HG02840 (cell line): ENCODE results near the gene C8G.

Experiments used
- ATAC-seq: cut with Tn5 transposase; IDR thresholded peaks from one replicate; pipeline ENCODE4 v1.9.1; 2021; ENCODE audit warnings: mild to moderate bottlenecking, moderate library complexity, moderate number of reproducible peaks; ENCODE audit not compliant: unreplicated experiment, low FRiP score

C8G gene

DNA sequence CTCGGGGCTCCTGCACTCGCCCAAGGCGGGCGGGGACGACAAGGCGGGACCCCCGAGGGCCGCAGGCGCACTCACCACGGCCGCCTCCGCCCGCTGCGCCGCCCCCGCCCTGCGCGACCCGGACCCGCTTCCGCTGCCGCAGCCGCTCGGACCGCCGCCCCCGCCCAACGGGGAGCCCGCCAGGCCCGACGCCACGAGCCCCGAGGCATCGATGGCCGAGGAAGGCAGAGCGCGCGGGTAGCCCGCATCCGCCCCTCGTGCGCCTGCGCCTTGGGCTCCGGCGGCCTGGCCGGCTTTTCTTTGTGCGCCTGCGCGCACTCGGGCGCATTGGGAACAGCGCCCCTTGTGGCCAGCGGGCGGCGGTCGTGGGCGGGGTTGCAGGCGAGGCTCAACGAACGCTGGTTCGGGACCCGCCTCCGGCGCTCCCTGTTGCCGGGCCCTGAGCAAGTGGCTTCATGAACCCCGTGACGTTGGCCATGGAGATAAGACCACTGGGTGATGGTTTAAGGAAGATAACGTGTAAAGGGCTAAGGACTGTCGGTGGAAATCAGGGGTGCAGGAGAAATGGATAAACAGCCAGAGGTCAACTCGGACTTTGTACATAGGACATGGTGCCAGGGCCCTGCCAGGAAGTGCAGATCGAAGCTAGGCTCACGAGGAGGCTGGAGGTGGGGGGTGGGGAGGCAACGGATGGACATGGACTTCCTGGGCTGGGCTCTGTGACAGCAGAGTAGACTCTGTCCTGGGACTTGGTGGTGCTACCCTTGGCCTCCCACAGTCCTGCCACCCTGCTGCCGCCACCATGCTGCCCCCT is at the start of gene C8G, which contains the start of gene FBXW5:
Gene C8G (plus strand): TSS at position 725 of the 814 bp plus-strand sequence. CDS start 78 bp downstream, at position 803.
Gene FBXW5 (minus strand): TSS at position 220 of the 814 bp plus-strand sequence. CDS start 655 bp downstream, outside the sequence.
- ATAC-seq: peak; percentile 65

DNA sequence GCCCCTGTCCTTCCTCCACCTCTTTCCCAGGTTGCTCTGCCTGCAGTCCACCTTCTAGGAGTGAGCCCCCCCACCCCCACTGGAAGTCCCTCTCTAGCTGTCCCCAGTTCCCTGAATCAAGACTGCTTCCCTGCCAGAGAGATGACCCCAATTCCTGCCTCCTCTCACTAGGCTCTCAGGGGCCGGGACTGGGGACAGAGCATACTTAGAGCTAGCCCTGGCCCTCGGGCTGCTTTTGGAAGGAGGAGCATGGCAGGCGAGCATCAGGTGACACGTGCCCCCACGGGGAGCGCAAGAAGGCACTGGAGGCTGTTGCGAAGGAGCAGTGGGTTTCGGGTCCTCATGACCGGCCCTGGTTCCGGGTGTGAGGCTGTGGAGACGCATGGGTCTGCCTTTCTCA is 49.0 kb upstream of the C8G start:
- ATAC-seq: no peak

DNA sequence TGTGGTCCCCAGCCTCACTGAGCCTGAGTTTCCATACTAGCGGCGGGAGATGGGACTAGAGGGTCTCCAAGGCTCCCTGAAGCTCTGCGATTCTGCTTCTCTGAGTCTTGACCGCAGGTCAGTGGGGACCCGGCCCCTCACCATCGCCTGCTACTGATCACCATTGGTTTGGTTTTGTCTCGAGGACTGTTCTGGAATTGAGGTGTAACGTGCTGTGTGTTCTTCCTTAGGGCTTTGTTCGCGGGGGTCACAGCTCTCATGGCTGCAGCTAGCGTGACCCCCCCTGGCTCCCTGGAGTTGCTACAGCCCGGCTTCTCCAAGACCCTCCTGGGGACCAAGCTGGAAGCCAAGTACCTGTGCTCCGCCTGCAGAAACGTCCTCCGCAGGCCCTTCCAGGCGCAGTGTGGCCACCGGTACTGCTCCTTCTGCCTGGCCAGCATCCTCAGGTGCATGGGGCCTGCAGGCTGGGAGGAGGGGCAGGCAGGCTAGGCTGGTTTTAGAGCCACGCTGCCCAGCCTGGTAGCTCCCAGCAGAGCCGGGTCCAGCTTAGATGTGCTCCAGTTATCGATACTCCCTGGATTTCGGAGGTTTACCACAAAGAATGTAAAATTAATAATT is 46.5 kb upstream of the C8G start:
- ATAC-seq: no peak

DNA sequence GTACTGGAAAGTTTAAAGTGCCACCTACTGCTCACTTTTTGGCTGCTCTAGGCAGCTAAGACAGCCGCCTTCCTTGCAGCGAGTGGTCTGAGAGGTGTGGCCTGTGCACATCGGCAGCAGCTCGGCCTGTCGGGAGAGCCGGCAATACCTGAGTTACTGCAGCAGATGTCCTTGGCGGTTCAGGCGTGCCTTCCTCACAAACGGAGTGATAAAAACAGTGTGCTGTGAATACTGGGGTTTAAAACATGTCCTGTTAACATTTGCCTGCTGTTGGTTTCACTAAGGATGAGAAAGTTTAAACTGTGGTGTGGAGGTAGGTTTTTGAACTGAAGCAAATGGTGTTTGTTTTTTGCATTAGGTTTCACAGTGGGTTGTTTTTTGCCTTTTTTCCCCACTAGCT is 45.8 kb upstream of the C8G start:
- no peak for ATAC-seq

DNA sequence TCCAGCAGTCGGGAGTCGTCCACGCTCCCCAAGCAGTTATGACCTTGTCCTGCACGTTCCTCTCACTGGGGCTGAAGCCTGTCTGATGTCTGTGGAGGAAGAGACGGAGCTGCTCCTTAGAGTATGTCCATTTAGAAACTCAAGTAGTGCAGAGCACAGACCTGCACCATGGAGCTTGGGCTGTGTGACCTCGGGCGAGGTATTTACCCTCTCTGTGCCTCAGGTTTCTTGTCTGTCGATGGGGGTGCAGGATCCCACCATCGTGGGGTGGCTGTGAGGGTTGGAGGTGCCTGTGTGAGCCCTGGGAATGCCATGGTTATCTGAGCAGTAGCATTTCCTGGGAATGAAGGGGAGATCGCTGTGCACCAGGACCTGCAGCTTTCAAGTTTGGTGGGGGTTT is 44.5 kb upstream of the C8G start:
- ATAC-seq: no peak

DNA sequence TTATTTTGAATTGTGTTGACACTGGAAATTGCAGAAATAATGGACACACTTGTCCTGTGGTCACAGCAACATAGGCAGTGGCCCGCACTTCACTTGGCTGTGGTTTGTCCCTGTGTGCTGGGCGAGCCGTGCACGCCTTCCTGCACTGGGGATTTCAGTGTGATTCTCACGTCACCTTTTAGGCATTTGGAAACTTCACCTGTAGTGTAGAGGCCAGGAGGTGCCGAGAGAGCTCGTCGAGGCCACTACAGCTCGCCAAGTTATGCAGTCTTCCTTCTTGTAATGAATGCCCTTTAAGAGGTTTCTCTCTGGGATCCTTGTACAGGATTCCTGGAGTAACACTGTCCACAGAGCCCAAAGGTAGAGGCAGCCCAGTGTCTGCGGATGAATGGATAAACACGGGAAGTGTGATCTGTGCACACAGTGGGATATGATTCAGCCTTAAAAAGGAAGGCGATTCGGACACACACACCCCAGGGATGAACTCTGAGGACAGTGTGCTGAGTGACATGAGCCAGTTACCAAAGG is 44.0 kb upstream of the C8G start:
- no peak for ATAC-seq

DNA sequence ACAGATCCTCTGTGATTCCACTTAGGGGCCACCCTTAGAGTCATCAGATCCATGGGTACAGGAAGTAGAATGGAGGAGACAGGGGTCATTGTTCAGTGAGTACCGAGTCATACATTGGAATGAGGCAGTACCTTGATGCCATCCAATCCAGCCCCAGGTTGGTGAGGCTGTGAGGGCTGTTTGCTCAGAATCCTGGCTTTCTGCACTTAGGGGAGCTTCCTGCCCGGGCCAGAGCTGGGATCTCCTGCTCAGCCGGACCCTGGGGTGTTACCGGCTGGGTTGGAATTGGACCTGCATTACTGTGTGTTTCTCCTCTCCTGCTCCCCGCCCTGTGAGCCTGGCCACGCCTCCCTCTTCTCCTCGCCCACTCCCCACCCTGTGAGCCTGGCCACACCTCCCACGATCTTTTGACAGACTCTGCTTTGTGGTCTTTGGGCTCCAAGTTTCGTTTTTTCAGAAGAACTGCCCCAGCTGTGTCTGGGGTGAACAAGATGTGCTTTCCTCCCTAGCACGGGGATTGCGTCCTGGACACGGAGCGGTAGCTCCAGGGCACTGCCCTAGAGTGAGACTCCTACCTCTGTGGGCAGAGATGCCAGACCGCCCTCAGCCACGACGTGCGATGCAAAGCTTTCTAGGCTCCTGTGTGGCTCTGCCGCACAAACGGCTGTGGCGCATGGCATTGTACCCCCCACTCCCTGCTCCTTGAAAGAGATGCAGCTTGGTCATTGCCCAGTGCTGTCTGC is 43.4 kb upstream of the C8G start:
- no peak for ATAC-seq

DNA sequence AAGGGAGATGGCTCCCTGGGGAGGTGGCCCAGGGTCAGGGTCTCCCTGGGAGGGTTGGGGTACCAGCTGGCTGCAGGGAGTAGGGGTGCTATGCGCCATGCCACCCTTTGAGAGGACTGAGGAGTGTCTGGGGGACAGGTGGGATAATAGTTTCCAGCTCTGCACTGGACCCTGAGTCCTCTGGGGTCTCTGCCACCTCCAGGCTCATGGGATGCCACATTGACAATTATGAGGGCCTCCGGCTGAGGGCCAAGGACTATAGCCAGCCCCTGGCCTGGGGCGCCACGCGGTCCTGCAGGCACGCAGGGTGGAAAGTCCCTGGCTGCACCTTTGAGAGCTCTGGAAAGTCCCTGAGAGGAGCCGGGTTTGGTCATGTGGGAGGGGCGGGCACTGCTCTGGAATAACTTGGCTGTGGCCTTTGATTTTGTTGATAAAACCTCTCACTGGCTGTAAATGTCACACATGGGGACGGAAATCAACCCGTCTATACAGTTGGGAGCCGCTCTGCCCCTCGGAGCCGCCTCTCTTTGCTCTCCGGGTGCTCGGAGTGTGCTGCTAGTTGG is 42.7 kb upstream of the C8G start:
- no peak for ATAC-seq

DNA sequence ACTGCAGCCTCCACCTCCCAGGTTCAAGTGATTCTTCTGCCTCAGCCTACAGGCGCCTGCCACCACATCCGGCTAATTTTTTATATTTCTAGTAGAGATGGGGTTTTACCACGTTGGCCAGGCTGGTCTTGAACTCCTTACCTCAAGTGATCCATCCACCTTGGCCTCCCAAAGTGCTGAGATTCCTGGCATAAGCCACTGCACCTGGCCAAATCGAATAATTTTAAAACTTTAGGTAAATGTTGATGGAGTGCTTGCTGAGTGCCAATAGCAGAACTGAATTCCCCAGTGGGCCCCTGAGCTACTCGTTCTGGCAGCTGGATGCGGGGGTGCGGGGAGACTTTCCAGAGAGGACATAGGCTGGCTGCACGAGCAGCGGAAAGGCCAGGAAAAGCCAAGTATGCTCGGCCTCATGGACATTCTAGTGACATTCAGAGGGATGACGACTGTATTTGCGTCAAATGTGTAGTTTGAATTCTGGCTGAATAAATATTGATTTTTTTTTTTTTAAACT is 41.9 kb upstream of the C8G start:
- ATAC-seq: no peak

DNA sequence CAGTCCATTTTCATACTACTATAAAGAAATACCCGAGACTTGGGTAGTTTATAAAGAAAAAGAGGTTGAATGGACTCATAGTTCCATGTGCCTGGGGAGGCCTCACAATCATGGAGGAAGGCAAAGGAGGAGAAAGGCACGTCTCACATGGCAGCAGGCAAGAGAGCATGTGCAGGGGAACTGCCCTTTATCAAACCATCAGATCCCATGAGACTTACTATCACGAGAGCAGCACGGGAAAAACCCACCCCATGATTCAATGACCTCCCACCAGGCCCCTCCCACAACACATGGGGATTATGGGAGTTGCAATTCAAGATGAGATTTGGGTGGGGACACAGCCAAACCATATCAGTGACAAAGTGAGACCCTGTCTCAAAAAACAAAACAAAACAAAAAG is 38.8 kb upstream of the C8G start:
- no peak for ATAC-seq

DNA sequence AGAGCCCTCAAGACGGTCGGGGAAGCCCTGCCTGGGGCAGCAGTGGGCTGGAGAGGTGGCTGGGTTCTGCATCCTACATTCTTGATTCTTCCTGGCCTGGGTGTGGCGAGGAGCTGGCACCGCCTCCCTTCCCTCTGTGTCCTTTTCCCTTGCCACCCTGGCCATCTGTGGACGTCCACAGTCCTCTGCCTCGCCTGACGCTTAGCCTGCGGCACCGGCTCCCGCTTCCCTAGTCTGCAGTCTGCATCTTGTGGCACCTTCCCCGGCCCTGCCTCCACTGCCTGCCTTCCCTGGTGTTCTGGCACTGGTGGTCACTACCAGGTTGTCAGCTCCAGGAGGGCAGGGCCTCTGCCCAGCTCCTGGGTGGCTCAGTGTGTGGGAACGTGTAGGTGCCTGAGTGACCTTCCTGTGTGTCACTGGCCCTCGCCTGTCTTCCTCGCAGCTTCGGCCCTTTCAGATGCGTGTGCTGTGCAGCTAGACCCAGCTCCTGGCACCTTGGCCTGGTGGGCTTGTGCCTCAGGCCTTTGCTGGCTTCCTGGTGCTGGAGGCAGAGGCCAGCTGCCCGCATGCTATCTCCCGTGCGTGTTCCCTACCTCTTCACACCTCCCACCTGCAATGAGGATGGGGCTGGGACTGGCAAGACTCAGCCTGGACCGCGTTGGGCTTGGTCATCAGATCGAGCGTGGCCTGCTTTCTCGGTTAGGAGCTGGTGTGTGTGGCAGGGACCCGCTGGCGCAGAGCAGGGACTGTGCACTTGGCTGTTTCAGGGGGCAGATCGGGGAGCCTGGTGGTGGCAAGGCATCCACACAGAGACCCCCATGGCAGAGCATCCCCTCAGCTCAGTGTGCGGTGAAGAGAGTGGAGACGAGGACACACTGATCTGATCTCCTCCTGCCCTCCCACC is 37.8 kb upstream of the C8G start:
- no peak for ATAC-seq

DNA sequence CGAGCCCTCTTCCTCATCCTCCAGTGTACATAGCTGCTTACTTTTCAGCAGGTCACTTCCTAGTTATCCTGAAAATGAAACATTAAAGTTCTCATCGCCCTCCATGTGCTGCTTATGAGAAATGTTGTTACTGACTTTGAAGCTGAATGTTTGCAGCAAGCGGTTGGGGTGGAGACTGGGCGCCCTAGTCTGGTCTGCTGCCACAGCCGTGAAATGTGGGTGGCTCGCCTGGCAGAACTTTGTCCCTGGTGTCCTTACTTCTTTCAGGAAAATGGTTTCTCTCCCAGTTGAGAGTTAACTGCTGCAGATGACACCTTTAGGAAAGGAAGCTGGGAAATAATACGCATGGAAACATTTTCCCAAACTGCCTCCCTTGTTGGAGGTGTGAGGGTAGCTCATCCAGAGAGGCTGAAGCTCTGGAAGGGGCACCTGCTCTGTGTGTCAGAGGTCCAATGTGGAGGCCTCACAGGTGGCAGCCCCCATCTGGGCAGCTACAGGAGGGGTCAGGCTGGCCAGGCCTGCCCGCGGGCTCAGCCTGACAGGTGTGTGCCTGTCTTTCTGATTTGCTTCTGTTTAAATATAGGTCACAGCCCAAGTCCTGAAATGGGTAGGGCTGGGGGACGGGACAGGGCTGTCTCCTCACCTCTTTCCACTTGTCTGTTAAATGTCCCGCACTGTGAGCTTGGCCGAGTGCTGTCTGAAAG is 34.7 kb upstream of the C8G start:
- no peak for ATAC-seq

DNA sequence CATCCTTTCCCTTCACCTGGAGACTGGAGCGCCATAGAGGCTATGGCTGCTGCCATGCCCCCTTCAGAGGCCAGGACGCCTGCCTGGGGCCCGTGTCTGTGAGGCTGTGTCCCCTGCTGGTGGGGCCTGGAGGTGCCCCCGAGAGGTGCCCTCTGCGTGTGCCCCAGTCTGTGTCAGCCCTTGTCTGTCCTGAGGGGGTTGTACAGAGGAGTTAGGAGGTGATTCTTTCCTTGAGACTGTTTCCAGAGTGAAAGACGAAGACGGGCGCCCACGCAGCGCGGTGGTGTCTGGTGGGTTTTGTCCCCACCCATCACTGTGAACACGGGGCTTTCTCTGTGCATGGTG is 34.2 kb upstream of the C8G start:
- no peak for ATAC-seq

DNA sequence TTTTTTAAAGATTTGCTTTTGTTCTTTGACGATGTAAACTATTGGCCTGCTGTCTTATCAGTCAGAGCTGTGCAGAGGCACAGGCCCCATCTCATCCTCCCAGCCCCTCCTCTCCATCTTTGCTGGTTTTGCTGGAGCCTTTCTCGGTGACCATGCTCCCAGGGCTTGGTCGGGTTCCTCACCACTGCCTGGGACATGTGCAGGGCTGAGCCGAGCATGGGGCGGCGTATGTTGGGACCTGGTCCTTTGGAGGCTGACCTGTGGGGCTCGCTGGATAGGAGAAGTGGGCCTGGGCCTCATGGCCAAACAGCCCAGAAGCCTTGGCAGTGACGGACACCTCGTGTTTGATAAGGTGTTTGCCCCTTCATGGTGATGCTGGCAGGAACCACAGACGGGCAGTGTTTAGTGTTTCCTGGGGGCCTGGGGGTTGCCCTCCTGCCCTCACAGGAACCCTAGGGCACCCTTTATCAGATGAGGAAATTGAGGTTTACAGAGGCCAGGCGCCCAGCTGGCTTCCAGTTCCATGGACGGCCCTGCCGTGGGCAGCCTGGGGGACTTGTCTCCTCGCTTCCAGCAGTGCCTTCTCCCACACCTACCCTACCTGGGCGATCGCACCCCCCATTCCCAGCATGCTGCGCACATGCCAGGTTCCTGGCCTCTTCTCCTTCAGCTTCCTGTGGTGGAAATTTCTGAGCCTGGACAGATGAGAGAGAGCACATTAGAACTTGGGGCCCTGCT is 31.2 kb upstream of the C8G start:
- ATAC-seq: no peak

DNA sequence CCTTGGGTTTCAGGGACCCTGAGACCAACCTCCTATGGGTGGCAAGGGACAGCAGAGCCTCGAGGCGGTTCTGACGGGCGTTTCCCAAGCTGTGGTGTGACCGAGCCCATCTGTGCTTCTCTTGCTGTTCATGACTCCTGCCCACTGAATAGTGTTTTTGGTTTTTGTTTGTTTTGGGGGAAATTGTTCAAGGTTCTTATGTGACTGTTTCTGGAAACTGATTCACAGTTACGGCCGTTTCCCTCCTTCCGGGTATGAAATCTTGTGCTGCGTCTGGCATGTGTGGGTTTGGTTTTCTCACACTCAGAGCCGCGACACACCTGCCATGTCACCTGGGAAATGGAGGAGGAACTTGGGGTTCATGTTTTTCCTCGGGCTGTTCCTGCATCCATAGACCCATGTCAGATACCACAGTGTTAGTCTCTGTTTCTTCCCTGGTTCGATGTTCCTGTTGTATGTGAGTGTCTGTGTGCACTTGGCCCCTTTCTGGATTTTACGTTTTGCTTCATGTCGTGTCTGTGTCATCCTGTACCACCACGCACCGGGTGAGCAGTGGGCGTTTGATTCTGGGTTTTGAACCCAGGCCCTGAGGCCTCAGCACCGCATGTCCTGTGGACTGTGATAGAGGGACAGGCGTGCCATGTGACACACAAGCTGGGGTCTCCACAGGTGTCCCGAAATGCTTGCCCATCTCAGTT is 29.3 kb upstream of the C8G start:
- no peak for ATAC-seq

DNA sequence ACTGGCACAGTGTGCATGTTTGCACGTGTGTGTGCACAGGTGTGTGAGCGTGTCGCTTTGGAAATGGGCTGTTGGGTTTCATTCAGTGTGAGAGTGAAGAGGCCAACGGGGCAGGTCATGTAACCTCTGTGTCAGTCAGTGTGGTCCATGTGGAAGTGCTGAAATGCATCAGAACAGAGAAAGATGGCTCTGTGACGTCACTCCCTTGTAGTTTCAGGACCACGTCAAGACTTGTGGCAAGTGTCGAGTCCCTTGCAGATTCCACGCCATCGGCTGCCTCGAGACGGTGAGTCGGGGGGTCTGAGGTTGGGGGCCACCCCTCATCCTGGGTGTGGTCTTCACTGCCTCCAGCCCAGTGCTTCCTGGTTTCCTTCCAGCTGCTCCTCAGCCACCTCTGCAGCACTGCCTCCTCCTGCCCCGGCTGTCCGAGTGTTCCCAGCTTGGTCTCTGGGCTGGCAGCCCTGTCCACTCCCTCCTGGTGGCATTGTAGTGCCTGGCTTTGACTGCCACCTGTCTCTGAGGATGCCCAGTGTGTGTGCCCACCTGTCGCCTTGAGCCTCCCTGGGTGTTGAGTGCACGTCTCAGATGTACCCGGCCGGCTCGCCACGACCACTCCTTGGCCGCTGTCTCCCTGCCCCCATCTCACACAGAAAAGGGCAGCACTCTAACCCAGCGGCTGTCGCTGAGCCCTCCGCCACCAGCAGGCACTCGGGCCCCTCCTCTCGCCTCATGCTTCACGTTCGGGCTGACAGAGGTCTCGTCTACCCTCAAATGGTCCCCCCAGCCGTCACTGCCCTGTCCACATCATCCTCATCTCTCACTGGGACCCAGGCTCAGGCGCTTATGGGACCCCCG is 28.5 kb upstream of the C8G start:
- no peak for ATAC-seq

DNA sequence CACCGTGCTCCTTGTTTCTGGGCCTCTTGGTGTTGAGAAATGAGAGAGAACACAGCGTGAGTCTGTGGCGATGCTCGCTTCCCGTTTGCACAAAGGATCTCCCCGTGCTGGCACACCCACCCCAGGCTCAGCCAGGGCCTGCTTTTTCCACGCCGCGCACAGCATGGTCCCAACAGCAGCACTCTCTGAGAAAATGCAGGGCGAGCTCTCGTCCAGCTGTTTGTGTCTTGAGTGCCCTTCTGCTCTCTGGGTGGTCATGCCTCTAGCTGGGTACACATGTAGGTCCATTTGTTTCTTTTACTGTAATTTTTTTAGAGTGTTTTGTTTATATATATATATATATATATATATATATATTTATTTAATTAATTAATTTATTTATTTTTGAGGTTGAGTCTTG is 27.1 kb upstream of the C8G start:
- ATAC-seq: no peak
